RWPE1 (cell line): Measurements from ENCODE around the gene GLI3.

Source experiments
- CTCF ChIA-PET: fragments of 350-600 bp; sonication (Branson Sonifier 250); formaldehyde crosslinking; extraction: SDS; loops from one replicate; lab custom pipeline; 2021; lab: Yijun Ruan, JAX
- POLR2A ChIA-PET: fragments of 400-600 bp; formaldehyde crosslinking; extraction: SDS; loops from one replicate; lab custom pipeline; 2020; ENCODE audit warnings: antibody characterized with exemption; ENCODE audit not compliant: low non-redundant PET; lab: Yijun Ruan, JAX
- DNase-seq: peaks from one replicate; pipeline ENCODE4 v3.0.0; 2012; ENCODE audit warnings: low spot score
- H3K27ac ChIP-seq: fragments of 450-650 bp; 2 replicates; pipeline ENCODE4 v1.5.1; 2017
- TF ChIP-seq, protein P1 (sequence below): fragments of 450-650 bp; conservative IDR thresholded peaks from 2 replicates; pipeline ENCODE4 v1.5.1; 2017; ENCODE audit warnings: low read depth, mild to moderate bottlenecking

The GLI3 gene

DNA sequence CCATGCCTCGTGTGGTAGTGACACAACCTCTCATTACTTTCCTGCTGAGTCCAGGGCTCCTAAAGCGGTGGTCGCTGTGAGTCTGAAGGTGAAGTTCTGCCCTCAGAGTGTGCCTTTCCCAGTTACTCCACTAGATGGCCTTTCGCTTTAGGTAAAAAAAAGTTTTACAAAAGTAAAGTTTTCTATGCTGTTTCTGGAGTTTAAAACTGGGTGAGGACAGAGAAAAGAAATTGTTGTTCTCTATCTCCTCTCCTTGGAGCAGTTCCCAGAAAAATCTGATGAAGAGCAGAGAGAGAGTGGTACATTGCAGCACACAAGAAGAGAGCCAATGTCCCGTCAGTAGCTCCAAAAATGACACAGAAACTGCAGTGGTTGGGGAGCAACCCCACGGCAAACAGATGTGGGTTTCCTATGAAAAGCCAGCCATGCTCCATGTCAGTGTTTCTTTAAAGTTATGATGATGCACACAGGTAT is 257.1 kb downstream of the GLI3 start:
- TF ChIP-seq, protein P1, sequence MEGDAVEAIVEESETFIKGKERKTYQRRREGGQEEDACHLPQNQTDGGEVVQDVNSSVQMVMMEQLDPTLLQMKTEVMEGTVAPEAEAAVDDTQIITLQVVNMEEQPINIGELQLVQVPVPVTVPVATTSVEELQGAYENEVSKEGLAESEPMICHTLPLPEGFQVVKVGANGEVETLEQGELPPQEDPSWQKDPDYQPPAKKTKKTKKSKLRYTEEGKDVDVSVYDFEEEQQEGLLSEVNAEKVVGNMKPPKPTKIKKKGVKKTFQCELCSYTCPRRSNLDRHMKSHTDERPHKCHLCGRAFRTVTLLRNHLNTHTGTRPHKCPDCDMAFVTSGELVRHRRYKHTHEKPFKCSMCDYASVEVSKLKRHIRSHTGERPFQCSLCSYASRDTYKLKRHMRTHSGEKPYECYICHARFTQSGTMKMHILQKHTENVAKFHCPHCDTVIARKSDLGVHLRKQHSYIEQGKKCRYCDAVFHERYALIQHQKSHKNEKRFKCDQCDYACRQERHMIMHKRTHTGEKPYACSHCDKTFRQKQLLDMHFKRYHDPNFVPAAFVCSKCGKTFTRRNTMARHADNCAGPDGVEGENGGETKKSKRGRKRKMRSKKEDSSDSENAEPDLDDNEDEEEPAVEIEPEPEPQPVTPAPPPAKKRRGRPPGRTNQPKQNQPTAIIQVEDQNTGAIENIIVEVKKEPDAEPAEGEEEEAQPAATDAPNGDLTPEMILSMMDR, result peak; percentile 86
- CTCF ChIA-PET, result interaction anchor here (0.7 to 1.6 kb wide), 16 partner anchors 11 to 907 kb away, joined by 3 to 6 read pairs (median 4); no protein-coding TSS in a partner anchor
- POLR2A ChIA-PET, result no interaction called here
- peak; percentile 44 for DNase-seq
- no peak overlapping the region for H3K27ac ChIP-seq

DNA sequence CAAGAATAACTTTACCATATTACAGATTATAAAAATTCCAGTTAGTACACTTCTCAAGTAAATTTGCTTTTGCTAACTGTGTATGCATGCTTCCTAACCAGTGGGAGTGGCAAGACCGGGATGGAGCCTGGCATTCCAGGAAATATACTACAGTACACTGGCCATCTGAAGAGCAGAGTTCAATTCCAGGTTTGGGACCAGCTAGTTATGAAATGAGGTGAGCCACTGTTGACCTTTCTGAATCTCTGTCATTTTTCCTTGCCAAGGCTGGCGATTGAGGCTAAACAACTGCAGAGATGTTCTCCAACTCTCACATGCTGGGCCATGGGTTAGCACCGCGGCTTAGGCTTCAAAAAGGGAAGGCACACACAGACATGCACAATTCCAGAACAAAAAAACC is 258.2 kb downstream of the GLI3 start:
- no peak for DNase-seq
- H3K27ac ChIP-seq, result no peak overlapping the region
- TF ChIP-seq, protein P1, result no peak
- ChIA-PET POLR2A (no interaction called here), CTCF (interaction anchor here (0.9 to 1.6 kb wide), 6 partner anchors 28 to 908 kb away, joined by 3 to 5 read pairs (median 4); no protein-coding TSS in a partner anchor)

DNA sequence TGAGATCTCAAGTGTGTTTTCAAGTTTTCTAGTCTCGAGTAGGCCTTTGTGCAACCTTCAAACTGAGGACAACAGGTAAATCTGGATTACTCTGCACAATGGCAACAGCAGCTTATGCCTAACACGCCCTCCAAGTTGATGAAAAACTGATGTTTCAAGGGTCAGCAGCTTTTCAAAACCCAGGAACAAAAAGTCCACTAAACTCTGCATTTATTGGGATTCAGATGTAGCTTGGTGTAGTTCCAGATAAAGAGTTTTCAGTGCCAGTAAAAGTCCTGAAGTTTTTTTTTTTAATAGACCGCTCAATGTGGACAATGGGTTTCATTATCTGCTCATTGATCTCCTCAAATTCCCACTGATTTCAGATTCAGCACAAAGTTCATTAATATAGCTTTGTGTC is 259.3 kb downstream of the GLI3 start:
- CTCF ChIA-PET, result interaction anchor here (0.8 to 1.6 kb wide), 5 partner anchors 30 to 866 kb away, joined by 3 to 7 read pairs (median 4); no protein-coding TSS in a partner anchor
- POLR2A ChIA-PET, result no interaction called here
- DNase-seq, result no peak
- TF ChIP-seq, protein P1, result no peak
- peak overlapping the region; percentile 30; the same call in 1 of the 2 replicates for H3K27ac ChIP-seq

DNA sequence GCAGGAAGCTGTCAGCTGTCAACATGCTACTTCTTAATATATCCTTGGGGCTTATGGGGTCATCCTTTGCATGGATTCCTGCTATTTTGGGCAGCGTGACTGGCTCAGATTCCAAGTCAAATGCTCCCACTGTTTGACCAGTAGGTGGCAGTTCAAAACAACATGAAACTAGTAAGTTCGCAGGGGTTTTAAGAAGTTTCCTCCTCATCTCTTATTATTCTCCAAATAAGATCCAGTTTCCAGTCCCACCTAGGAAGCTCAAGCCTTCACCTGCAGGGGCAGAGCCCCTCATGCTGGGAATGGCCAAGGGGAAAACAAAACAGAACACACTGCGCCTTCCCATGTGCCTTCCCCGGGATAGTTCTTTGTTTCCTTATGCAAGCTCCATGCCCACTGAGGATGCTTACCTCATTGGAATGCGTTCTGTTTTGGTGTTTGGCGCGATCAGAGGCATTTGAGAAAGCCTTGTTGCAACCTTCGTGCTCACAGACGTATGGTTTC is 259.8 kb downstream of the GLI3 start:
- POLR2A ChIA-PET, result no interaction called here
- TF ChIP-seq, protein P1, result peak; percentile 77
- DNase-seq, result peak; percentile 59
- H3K27ac ChIP-seq, result peak overlapping the region; percentile 30; the same call in 1 of the 2 replicates
- CTCF ChIA-PET, result interaction anchor here (0.5 to 1.6 kb wide), 7 partner anchors 15 to 866 kb away, joined by 3 to 7 read pairs (median 4); no protein-coding TSS in a partner anchor

DNA sequence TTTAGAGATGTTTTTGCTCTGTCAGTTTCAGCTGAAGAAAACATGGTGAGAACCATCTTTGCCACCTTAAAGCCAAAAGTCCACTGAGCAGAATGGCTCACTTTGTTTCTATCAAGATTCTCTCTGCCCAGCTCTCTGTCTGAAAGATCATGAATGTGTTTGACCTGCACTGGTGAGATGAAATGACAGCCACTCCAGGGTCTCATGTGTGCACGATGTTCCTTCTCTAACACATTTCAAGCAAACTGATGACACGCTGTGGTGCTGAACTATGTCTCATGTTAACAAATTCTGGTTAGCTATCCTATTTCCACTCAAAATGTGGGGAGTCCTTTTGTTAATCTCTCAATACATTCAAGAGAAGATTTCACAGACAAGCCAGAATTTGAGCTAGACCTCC is 260.6 kb downstream of the GLI3 start:
- no peak for DNase-seq
- CTCF ChIA-PET, result interaction anchor here (0.5 to 1.6 kb wide), 5 partner anchors 14 to 714 kb away, joined by 3 to 7 read pairs (median 4); no protein-coding TSS in a partner anchor
- POLR2A ChIA-PET, result no interaction called here
- no peak overlapping the region for H3K27ac ChIP-seq
- TF ChIP-seq, protein P1, result no peak

DNA sequence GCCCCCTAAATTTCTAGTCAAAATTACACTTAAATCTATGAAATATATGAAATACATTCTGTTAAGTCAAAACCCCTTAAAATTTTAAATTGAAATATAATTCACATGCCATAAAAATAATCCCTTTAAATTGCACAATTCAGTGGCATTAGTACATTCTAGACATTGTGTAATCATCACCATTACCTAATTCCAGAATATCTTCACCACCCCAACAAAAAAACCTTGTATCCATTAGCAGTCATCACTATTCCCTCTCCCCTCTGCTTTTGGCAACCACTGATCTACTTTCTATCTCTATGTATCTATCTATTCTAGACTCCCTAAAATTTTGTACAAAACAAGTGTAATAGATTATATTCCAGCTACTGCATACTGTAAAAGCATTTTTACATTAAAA is 261.2 kb downstream of the GLI3 start:
- DNase-seq, result no peak
- TF ChIP-seq, protein P1, result no peak
- POLR2A ChIA-PET, result no interaction called here
- CTCF ChIA-PET, result interaction anchor here (0.6 to 0.8 kb wide), 2 partner anchors 21 to 193 kb away, joined by 3 to 4 read pairs; no protein-coding TSS in a partner anchor
- H3K27ac ChIP-seq, result no peak overlapping the region
